IPS-NIHi7 (cell line): ENCODE measurements around the gene FBXW7.
A peak's percentile ranks its signal among the peaks of the same experiment; 100 is the strongest.
"Not testable (repeated sequence)": the region's sequence is repeated elsewhere in the genome, so short reads cannot be mapped to it uniquely, and the experiment has no call there.

ENCODE experiments used
- DNase-seq: peaks from one replicate; pipeline ENCODE4 v3.0.0; 2012; ENCODE audit warnings: mixed read lengths; ENCODE audit errors: extremely low spot score

Gene FBXW7

DNA sequence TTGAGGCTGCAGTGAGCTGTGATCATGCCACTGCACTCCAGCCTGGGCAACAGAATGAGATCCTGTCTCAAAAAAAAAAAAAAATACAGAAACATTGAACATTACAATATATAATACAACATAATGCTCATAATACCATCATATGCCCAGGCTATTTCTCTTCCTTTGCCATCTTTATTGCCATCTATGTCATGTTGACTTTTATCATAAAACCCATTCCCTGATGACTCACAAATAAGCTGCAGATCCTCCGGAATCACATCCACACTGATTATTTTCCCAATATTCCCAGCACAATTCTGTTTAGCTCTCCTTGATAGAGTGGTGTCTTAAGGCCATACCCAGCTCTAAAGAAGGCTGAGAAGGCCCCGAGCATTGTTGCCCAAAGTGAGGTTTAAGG, 9.2 kb upstream of the FBXW7 start:
- no peak for DNase-seq

DNA sequence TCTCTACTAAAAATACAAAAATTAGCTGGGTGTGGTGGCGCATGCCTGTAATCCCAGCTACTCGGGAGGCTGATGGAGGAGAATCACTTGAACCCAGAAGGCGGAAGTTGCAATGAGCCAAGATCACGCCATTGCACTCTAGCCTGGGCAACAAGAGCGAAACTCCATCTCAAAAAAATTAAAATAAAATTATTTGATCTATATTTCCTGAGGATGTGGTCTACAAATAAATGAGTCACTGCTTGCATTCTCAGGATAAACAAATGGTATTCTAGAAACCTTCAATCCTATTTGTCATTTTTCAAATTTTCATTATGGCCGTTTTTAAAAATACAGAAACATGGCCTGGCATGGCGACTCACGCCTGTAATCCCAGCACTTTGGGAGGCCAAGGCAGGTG, 8.6 kb upstream of the FBXW7 start:
- DNase-seq = not testable (repeated sequence)

DNA sequence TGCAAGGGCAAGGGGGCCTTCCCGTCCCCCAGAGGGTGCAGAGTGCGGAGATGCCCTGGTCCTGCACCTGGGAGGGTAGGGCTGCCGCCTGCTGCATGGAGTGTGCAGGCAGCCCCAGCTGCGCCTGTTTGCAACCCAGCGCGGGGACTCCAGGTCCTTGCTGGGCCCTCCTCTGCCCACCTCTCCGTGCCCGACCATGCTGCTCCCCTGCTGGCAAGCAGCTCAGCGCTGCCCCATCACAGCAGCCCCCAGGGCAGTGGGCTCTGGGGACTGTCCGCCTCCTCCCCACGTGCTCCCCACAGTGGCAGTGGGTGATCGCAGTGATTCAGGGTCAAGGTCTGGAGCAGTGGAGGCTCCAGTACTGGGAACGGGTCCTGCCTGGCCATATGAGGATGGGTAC, 5.0 kb upstream of the FBXW7 start:
- no peak for DNase-seq

DNA sequence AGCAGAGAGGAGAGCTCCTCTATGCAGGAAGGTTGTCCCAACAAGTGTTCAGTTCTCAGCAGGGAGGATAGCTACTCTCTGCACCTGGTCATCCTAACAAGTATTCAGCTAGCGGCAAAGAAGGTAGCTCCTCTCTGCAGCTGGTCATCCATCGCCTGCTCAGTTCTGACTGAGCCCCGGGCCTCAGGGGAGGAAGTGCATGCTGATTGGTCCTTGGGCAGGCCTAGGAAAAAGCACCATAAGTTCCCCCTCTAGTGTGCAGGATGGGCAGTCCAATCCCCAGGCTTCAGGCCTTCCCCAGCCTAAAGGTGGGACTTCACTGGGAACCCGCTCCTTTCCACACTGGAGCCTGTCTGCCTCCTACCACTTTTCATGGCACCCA, 4.4 kb upstream of the FBXW7 start:
- DNase-seq = peak; percentile 44

GRCh38 chr4:152539556-152540292, 3.8 kb upstream of the FBXW7 start:
- no peak for DNase-seq

DNA sequence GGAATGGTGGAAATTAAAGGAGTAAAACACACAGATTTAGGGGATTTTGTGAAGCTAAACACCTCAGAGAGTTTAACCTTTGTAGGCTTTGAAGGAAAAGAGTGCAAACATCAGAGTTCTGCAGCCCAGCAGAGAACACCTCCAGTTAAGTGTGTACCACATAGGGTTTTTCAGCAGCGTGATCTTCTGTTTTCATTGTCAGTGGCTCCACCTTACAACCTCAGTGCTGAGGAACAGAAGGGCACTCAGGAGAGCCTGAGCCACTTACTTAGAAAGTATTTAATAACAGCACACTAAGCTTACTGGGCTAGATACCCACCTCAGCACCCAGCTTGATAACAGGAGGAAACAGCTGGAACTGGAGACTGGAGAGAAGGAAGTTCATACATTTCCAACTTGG, 2.0 kb upstream of the FBXW7 start:
- no peak for DNase-seq

DNA sequence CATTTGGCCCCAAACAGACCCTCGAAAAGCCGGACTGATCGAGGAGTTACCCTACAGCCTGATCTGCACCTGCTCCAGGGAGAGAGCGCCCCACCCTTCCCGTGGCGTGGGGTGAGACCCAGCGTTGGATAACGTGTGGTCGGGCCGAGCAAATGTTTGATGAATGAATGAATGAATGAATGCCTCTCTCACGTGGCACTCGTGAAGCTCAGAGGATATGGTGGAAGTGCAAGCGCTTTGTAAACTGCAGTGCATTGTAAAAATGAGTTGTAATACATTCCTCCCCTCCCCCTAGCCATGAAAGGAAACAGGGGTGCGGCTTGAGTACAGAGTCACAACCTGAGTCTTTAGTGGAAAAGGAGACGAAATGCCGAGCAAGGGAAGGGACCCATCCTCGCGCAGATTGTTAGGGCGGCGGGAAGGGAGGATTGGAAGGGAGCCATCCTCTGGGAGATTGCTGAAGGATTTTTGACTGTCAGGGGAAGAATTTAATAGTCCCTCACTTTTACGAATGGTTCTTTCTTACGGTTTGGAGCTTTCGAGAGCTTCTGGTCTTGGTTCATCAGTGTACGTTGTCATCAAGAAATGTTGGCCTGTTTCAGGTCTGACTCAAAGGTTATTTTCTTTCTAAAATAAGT, 772 bp upstream of the FBXW7 start:
- DNase-seq = peak; percentile 21

- DNase-seq = peak; percentile 30
These were observed 461 bp downstream of the FBXW7 start for GRCh38 chr4:152535360-152535902.

DNA sequence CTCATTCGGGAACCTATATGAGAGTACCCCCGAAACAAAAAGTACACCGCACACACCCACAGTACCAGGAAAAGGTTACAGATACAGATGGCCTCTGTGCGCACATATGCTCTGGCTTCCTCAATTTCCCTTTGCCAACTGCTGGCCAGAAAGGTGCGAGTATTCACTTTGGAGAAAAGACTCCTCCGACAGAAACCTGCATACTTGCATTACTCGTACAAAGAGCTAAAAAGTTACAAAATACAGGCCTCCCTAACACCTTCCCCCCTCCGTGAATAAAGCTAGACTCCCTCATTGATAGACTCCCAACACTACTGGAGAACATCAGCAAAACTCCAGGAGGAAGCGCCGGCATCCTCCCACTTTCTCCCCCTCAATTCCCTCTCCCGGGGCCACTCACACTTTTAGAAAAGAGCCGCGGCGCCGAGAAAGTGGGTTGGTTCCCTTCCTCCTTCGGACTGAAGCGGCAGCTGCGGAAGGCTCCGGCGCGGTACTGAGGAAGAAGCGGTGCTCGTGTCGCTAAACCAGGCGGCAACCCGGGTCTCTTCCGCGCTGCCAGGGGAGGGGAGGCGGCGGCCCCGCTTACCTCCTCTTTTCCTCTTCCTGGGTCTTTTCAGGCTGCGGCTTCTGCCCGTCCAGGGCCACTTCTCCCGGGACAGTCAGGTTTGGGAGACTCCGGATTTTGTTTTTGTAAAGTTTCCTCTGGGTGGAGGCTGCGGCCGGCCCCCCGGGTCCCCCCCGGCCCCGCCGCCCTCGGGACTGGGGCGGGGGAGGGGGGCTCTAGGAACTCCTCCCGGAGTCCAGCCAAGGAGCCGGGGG, 1.1 kb downstream of the FBXW7 start:
- DNase-seq = peak; percentile 31

DNA sequence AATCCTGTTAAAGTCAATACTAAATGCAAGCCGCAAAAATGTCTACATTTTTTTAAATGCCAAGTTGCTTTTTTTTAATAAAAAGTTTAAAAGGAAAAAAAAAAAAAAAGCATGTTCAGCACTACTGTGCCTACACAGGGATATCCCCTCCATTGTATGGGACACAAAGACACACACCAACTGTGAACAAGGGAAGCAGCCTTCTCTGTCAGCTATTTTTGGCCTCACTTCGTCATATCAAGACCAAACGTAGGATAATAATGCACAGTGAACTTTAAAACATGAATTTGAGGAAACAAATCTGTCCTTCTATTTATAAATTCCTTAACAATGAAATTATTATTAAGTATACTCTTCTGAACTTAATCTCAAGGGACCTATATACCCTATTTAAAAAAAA, 4.4 kb downstream of the FBXW7 start:
- DNase-seq = no peak

- no peak for DNase-seq
These were observed 5.3 kb downstream of the FBXW7 start for GRCh38 chr4:152530600-152530999.

DNA sequence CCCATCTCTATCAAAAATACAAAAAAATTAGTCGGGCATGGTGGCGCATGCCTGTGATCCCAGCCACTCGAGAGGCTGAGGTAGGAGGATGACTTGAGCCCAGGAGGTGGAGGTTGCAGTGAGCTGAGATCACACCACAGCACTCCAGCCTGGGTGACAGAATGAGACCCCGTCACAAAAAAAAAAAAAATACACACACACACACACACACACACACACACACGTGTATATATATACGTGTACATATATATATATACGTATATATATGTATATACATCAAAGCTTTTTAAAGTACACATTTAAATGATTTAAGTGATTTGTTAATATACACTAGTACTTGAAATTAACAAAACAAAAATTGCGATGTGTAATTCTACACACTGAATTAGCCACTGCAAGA, 6.0 kb downstream of the FBXW7 start:
- no peak for DNase-seq

DNA sequence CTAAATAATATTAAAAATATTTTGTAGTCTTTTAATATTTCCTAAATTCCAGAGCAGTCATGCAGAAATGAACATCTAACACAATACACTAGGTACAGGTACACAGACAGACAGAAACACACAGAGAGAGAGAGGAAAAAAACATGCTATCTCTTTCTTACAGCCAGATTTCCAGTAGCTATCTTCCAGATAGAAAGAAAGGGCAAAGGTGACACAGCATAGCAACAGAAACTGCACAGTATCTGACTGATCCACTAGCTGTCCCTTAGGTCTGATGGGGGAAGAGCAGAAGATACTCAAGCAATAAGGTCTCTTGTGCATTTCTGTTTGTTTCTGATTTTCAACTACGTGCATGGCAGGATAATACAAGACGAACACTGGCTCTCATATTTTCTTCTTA, 7.8 kb downstream of the FBXW7 start:
- no peak for DNase-seq

DNA sequence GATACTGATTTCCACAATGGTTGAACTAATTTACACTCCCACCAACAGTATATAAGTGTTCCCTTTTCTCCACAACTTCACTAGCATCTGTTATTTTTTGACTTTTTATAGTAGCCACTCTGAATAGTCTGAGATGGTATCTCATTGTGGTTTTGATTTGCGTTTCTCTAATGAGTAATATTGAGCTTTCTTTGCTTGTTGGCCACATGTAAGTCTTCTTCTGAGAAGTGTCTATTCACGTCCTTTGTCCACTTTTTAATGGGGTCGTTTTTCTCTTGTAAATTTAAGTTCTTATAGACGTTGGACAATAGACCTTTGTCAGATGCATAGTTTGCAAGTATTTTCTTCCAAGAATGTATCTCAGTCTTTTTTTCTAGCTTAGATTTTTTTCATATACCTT, 10.0 kb downstream of the FBXW7 start:
- DNase-seq = no peak

DNA sequence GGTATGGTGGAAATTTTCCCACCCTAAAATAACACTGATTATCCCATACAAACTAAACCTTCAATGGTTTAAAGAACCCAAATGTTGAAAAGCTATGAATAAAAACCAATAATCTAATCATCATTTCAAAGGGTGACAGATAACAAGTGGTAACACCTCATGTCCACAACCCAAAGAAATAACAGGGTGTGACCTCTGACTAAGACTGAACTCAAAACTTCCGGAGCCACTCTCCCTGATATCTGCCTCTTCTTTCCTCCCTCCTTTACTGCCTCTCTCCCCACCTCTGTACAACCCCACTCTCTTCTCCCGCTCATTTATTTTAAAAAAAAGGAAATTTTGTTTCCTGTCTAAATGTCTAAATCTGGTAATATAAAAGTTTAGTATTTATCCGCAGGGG, 11.5 kb downstream of the FBXW7 start:
- DNase-seq = no peak

DNA sequence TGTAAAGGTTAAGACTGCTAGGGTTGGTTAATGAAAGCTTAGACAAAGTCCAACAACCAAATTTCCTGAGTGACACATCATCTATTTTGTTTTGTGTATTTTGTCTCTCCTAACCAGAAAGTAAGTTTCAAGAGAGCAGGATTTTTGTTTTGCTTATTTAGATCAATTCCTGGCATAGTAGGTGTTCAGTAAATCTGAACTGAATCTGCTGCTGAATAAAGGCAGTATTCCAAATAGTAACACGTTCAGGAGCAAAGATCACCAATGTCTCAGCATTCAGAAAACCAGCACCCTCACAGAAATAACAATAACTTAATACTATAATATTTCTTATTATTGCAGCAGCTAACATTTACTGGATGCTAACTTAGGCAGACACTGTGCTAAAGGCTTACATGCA, 12.2 kb downstream of the FBXW7 start:
- DNase-seq = no peak

GRCh38 chr4:152522754-152523153, 13.1 kb downstream of the FBXW7 start:
- DNase-seq = no peak

GRCh38 chr4:152522245-152522644, 13.6 kb downstream of the FBXW7 start:
- DNase-seq = no peak

DNA sequence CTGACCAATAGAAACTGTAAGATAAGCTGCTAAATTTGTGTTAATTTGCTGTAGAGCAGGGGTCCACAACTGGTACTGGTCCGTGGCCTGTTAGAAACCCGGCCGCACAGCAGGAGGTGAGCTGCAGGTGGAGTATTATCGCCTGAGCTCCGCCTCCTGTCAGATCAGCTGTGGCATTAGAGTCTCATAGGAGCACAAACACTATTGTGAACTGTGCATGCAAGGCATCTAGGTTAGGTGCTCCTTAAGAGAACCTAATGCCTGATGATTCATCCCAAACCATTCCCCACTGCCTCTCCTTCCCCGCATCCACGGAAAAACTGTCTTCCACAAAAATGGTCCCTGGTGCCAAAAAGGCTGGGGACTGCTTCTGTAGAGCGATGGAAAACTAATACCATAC, 19.7 kb downstream of the FBXW7 start:
- no peak for DNase-seq

DNA sequence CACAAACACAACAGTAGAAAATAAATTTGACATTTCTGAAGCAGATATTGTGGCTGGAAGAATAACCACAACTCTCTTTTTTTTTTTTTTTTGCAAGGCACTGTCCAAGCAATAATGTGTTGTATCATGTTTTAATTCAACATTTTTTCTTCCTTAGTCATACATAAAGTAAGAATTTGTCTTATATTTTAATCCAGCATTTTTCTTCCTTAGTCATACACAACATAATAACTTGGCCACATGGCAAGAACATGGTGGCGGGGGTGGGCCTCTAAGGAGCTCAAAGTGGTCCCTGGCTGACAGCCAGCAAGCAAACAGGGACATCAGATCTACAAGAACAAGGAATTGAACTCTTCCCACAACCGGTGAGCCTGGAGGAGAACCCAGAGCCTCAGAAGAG, 20.2 kb downstream of the FBXW7 start:
- no peak for DNase-seq

DNA sequence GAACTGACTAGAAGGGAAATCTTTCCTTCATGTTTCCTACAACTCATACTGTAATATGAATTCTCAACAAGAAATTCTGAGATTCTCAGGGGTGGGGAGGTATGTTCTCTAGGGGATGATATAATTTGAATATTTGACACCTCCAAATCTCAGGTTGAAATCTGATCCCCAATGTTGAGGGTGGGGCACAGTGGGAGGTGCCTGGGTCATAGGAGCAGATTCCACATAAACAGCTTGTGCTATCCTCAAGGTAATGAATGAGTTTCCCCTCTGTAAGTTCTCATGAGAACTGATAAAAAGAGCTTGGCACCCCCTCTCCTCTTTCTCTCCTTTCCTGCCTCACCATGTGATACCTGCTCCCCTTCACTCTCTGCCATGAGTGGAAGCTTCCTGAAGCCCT, 21.5 kb downstream of the FBXW7 start:
- no peak for DNase-seq

GRCh38 chr4:152513078-152513477, 22.8 kb downstream of the FBXW7 start:
- no peak for DNase-seq

DNA sequence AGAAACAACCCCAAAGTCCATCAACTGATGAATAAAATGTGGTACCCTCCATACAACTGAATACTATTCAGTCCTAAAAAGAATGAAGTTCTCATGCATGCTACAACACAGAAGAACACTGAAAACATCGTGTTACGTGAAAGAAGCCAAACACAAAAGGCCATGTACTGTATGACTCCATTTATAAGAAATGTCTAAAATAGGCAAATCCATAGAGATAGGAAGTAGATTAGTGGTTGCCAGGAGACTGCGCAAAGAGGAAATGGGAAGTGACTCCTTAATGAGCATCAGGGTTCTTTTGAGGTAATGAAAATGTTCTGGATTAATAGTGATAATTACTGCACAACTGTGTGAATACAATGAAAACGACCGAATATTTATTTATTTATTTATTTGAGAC, 23.4 kb downstream of the FBXW7 start:
- no peak for DNase-seq
